PFSK-1 (cell line): ENCODE measurements around the gene TUBB2A.

Source experiments
- FOXP2 ChIP-seq: optimal IDR thresholded peaks from 2 replicates; pipeline ENCODE3; 2011; ENCODE audit warnings: borderline replicate concordance, control low read depth, inconsistent platforms; ENCODE audit not compliant: insufficient read depth; ENCODE audit errors: extremely low read length, extremely low read depth
- POLR2AphosphoS5 ChIP-seq: IDR thresholded peaks from 2 replicates; pipeline ENCODE4 v1.6.1; 2012; ENCODE audit warnings: low read depth, mild to moderate bottlenecking, control low read depth, low read length, moderate library complexity
- REST ChIP-seq, 2 experiments: IDR thresholded peaks; 2 replicates each; pipeline versions ENCODE4 v1.6.1 to v1.8.0; 2011 to 2012; ENCODE audit warnings: low read depth in 2 of 2, low read length in 2 of 2, control low read depth in 1 of 2, inconsistent platforms in 1 of 2, mild to moderate bottlenecking in 1 of 2, moderate library complexity in 1 of 2; ENCODE audit not compliant: insufficient read depth in 1 of 2
- SIN3A ChIP-seq: IDR thresholded peaks from 2 replicates; pipeline ENCODE4 v1.6.1; 2012; ENCODE audit warnings: mild to moderate bottlenecking, low read length, moderate library complexity, borderline replicate concordance; ENCODE audit not compliant: insufficient read depth
- TAF1 ChIP-seq: IDR thresholded peaks from 2 replicates; pipeline ENCODE4 v1.6.1; 2012; ENCODE audit warnings: low read length, control low read depth, borderline replicate concordance; ENCODE audit not compliant: insufficient read depth

TUBB2A gene

GRCh38 chr6:3125815-3126214 is 31.5 kb downstream of the TUBB2A start:
- no peak for TF ChIP-seq TAF1
- no peak for TF ChIP-seq FOXP2
- TF ChIP-seq POLR2AphosphoS5, result no peak
- TF ChIP-seq SIN3A, result no peak
- no peak for TF ChIP-seq REST (IDR thresholded peaks at IDR 0.05; ENCODE audit: insufficient read depth in 1 of 2, low read depth in 2 of 2, low read length in 2 of 2)

- TF ChIP-seq REST (IDR thresholded peaks at IDR 0.05; ENCODE audit: insufficient read depth in 1 of 2, low read depth in 2 of 2, low read length in 2 of 2) (no peak), POLR2AphosphoS5 (no peak), TAF1 (no peak), FOXP2 (no peak), SIN3A (no peak)
Observed at GRCh38 chr6:3124667-3125066, 32.7 kb downstream of the TUBB2A start.

- no peak for TF ChIP-seq FOXP2
- TF ChIP-seq REST (IDR thresholded peaks at IDR 0.05; ENCODE audit: insufficient read depth in 1 of 2, low read depth in 2 of 2, low read length in 2 of 2), result no peak
- no peak for TF ChIP-seq SIN3A
- TF ChIP-seq TAF1, result no peak
- no peak for TF ChIP-seq POLR2AphosphoS5
Observed at GRCh38 chr6:3122823-3123182, 34.5 kb downstream of the TUBB2A start.

- TF ChIP-seq TAF1 (no peak), REST (IDR thresholded peaks at IDR 0.05; ENCODE audit: insufficient read depth in 1 of 2, low read depth in 2 of 2, low read length in 2 of 2) (no peak), SIN3A (no peak)
Observed at GRCh38 chr6:3120765-3121089, 36.6 kb downstream of the TUBB2A start.

GRCh38 chr6:3119040-3119723 is 38.2 kb downstream of the TUBB2A start:
- no peak for TF ChIP-seq TAF1
- TF ChIP-seq REST (IDR thresholded peaks at IDR 0.05; ENCODE audit: insufficient read depth in 1 of 2, low read depth in 2 of 2, low read length in 2 of 2), result no peak
- no peak for TF ChIP-seq SIN3A
- TF ChIP-seq POLR2AphosphoS5, result no peak
- no peak for TF ChIP-seq FOXP2
